ENCODE measurements around the gene CBR4. TPM values are rescaled to one million over a fixed set of nuclear protein-coding genes. Genes with fewer than 3 reads are reported as not detected.

CBR4 gene
- total and polyA plus RNA-seq, 7 donors, result 8.4 to 23.9 (median 16.4) TPM

DNA sequence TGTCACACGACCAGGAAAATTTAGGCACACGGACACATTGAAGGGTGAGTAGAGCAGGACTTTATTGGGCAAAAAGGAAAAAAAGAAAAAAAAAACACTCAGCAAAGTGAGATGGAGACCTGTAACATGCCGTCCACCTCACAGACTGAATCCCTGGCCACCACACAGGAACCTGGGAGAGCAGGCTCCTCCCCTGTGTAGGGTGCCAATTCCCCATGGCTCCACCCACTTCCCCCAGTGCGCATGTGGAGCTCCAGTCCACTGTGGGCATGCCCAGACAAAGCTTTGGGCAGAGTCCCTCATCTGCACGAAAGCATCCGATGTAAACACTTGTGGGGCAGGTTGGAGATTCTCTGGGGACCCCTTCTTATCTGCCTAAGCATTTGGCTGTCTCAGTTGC is 23.6 kb upstream of the CBR4 start:
- DNase-seq, result no peak
- Histone ChIP-seq H3K4me1 (no peaks in the 10 kb centered on the region), H3K36me3 (no peaks in the 10 kb centered on the region), H3K9me3 (no peaks in the 10 kb centered on the region), H3K27me3 (no peaks in the 10 kb centered on the region), H3K4me3 (no peak overlapping the region), H3K27ac (no peak overlapping the region)
- intact Hi-C loops (cut with DNase I), result no loop called here
- WGBS, 2 donors, result 84 to 88% methylated on average over 6 of the region's 6 CpGs
- no peak for TF ChIP-seq POLR2AphosphoS5 (IDR thresholded peaks at IDR 0.05)
- TF ChIP-seq EP300 (IDR thresholded peaks at IDR 0.05), result no peak
- TF ChIP-seq POLR2A (IDR thresholded peaks at IDR 0.05), result no peak
- TF ChIP-seq, protein P1, sequence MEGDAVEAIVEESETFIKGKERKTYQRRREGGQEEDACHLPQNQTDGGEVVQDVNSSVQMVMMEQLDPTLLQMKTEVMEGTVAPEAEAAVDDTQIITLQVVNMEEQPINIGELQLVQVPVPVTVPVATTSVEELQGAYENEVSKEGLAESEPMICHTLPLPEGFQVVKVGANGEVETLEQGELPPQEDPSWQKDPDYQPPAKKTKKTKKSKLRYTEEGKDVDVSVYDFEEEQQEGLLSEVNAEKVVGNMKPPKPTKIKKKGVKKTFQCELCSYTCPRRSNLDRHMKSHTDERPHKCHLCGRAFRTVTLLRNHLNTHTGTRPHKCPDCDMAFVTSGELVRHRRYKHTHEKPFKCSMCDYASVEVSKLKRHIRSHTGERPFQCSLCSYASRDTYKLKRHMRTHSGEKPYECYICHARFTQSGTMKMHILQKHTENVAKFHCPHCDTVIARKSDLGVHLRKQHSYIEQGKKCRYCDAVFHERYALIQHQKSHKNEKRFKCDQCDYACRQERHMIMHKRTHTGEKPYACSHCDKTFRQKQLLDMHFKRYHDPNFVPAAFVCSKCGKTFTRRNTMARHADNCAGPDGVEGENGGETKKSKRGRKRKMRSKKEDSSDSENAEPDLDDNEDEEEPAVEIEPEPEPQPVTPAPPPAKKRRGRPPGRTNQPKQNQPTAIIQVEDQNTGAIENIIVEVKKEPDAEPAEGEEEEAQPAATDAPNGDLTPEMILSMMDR (IDR thresholded peaks at IDR 0.05), result no peak

DNA sequence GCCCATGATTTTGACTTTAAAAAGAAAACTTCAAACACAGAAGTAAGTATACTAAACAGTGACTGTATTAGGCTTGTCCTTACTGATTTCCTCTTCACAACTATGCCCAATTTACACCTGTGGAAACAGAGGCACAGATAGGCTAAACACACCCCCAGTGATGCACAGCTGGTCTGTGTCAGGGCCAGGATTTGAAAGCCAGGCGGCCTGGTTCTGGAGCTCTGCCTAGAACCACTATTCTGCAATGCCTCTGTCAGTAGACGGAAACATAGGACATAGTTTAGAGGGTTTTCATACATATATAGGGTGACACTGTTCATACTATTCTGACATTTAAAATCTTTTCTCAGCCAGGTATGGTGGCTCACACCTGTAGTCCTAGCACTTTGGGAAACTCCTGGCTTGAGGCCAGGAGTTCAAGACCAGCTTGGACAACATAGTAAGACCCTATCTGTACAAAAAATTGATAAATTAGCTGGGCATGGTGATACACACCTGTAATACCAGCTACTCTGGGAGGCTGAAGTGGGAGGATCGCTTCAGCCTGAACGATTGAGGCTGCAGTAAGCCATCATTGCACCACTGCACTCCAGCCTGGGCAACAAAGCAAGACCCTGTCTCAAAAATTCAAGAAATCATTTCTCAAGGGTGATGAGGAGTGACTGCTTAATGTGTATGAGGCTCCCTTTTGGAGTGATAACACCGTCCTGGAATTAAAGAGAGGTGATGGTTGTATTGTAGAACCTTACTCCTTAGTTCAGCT is 23.0 kb upstream of the CBR4 start:
- no peak overlapping the region for H3K4me3 ChIP-seq
- no peaks in the 10 kb centered on the region for H3K36me3 ChIP-seq
- intact Hi-C loops (cut with DNase I), result no loop called here
- DNase-seq, result no peak
- 89 to 93% methylated on average over 5 of the region's 5 CpGs for WGBS, 2 donors
- TF ChIP-seq, protein P1 (IDR thresholded peaks at IDR 0.05), result no peak
- TF ChIP-seq POLR2AphosphoS5 (IDR thresholded peaks at IDR 0.05) (no peak), POLR2A (IDR thresholded peaks at IDR 0.05) (no peak), EP300 (IDR thresholded peaks at IDR 0.05) (no peak)
- H3K27ac ChIP-seq, result no peak overlapping the region
- no peaks in the 10 kb centered on the region for H3K27me3 ChIP-seq
- no peaks in the 10 kb centered on the region for H3K9me3 ChIP-seq
- H3K4me1 ChIP-seq, result no peaks in the 10 kb centered on the region

DNA sequence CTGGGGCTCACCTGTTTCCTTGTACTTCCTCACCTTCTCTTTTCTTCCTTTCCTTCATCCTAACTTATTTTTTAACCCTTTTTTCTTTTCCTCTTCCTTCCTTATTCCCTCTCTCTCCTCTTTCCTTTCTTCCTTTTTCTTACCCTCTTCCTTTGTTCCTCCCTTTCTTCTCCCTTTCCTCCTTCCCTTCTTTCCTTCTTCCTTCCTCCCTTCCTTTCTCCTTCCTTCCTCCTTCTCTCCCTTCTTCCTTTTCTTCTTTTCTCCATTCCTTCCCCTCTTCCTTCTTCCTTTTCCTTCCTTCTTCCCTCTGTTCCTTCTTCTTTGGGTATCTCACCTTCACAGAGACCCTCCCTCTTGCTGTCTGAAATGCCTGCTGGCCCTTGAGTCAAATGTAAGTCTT is 22.1 kb upstream of the CBR4 start:
- DNase-seq, result no peak
- H3K4me3 ChIP-seq, result no peak overlapping the region
- no peak overlapping the region for H3K27ac ChIP-seq
- H3K4me1 ChIP-seq, result no peaks in the 10 kb centered on the region
- intact Hi-C loops (cut with DNase I), result no loop called here
- H3K27me3 ChIP-seq, result no peaks in the 10 kb centered on the region
- no peaks in the 10 kb centered on the region for H3K9me3 ChIP-seq
- no peaks in the 10 kb centered on the region for H3K36me3 ChIP-seq
- TF ChIP-seq POLR2A (IDR thresholded peaks at IDR 0.05), result no peak
- no peak for TF ChIP-seq EP300 (IDR thresholded peaks at IDR 0.05)
- TF ChIP-seq, protein P1 (IDR thresholded peaks at IDR 0.05), result no peak
- no peak for TF ChIP-seq POLR2AphosphoS5 (IDR thresholded peaks at IDR 0.05)

DNA sequence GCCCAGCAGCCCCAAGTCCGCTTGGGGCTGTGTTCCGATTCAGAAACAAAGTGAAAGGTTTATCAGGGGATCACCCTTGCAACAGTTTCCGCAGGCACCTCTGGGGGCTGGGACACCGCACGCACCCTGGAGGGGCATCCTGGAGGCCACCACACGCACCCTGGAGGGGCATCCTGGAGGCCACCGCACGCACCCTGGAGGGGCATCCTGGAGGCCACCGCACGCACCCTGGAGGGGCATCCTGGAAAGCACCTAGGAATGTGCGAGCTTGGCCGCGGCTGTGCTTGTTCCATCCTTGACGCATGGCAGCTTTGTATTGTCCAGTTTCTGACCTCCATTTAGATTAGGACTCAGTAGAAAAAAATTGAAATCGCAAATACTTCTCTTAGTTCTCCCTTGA is 21.3 kb upstream of the CBR4 start:
- no peak for DNase-seq
- Histone ChIP-seq H3K27ac (no peak overlapping the region), H3K36me3 (no peaks in the 10 kb centered on the region), H3K4me3 (no peak overlapping the region), H3K27me3 (no peaks in the 10 kb centered on the region), H3K4me1 (no peaks in the 10 kb centered on the region), H3K9me3 (no peaks in the 10 kb centered on the region)
- intact Hi-C loops (cut with DNase I), result no loop called here
- TF ChIP-seq POLR2AphosphoS5 (IDR thresholded peaks at IDR 0.05) (no peak), POLR2A (IDR thresholded peaks at IDR 0.05) (no peak), EP300 (IDR thresholded peaks at IDR 0.05) (no peak)
- TF ChIP-seq, protein P1 (IDR thresholded peaks at IDR 0.05), result no peak
- WGBS, 2 donors, result 97% methylated on average over 15 of the region's 15 CpGs

DNA sequence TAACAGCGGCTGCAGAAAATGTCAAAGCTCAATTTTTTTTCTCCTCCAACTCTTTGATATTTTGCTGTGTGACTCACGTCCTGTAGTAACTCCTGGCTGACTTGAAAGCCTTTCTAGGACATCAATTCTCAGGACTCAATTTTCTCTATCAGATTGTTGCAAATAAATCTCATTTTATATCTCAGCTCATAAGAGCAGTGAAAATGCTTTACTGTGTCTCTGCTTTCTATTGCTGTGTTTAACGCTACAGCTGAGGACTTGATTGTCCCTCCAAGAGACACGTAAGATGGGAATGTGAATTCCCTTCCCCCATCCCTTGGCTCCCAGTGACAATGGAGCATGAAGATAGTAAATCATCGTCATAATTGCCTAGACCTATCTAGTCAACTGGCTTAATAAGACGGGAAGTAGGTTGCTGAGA is 20.5 kb upstream of the CBR4 start:
- intact Hi-C loops (cut with DNase I), result no loop called here
- H3K9me3 ChIP-seq, result no peaks in the 10 kb centered on the region
- DNase-seq, result no peak
- no peak overlapping the region for H3K4me3 ChIP-seq
- H3K27me3 ChIP-seq, result no peaks in the 10 kb centered on the region
- no peak overlapping the region for H3K27ac ChIP-seq
- H3K36me3 ChIP-seq, result no peaks in the 10 kb centered on the region
- 81 to 83% methylated on average over 6 of the region's 6 CpGs for WGBS, 2 donors
- TF ChIP-seq EP300 (IDR thresholded peaks at IDR 0.05) (no peak), POLR2A (IDR thresholded peaks at IDR 0.05) (no peak), POLR2AphosphoS5 (IDR thresholded peaks at IDR 0.05) (no peak)
- TF ChIP-seq, protein P1 (IDR thresholded peaks at IDR 0.05), result no peak
- no peaks in the 10 kb centered on the region for H3K4me1 ChIP-seq

All from sigmoid colon (tissue), 7 donors.